Prostate gland (tissue), 2 donors: ENCODE data around the gene SHROOM4.

ENCODE experiments used
- CTCF ChIP-seq, 4 experiments: fragments of 200-600 bp in 2 of 4; fragments of 450-650 bp in 2 of 4; sonication (generic) in 2 of 4; IDR thresholded peaks; 1 replicate in 3 of 4; 2 replicates in 1 of 4; pipeline ENCODE4 v1.5.1; 2016 to 2019; ENCODE audit warnings: antibody characterized with exemption in 4 of 4, mild to moderate bottlenecking in 2 of 4, moderate library complexity in 2 of 4
- POLR2A ChIP-seq: fragments of 450-650 bp; IDR thresholded peaks from one replicate; pipeline ENCODE4 v1.6.1; 2016; ENCODE audit warnings: antibody characterized with exemption, mild to moderate bottlenecking
- POLR2AphosphoS5 ChIP-seq: sonication (generic); formaldehyde crosslinking; IDR thresholded peaks from one replicate; pipeline ENCODE4 v1.6.1; 2017; ENCODE audit warnings: antibody characterized with exemption

- TF ChIP-seq POLR2A (no peak), CTCF (IDR thresholded peaks at IDR 0.05) (no peak), POLR2AphosphoS5 (no peak)
Measured at GRCh38 chrX:50567636-50568035, 246.4 kb downstream of the SHROOM4 start.
